EH (cell line): ENCODE data around the gene ARID1B.
A peak's percentile ranks its signal among the peaks of the same experiment; 100 is the strongest.
"Not testable (repeated sequence)": the region's sequence is repeated elsewhere in the genome, so short reads cannot be mapped to it uniquely, and the experiment has no call there.

Experiments
- DNase-seq: peaks from one replicate; pipeline ENCODE4 v3.0.0-alpha.2; 2015; ENCODE audit warnings: low read depth

ARID1B gene

GRCh38 chr6:156940221-156940620, 163.0 kb downstream of the ARID1B start:
- no peak for DNase-seq

- DNase-seq: no peak
Observed at GRCh38 chr6:156942266-156942665, 165.1 kb downstream of the ARID1B start.

GRCh38 chr6:156943166-156943565, 166.0 kb downstream of the ARID1B start:
- DNase-seq: peak; percentile 57

- DNase-seq: no peak
Observed at GRCh38 chr6:156943816-156944215, 166.6 kb downstream of the ARID1B start.

GRCh38 chr6:156944412-156944811, 167.2 kb downstream of the ARID1B start:
- DNase-seq: no peak

GRCh38 chr6:156945789-156946172, 168.6 kb downstream of the ARID1B start:
- DNase-seq: not testable (repeated sequence)

- peak; percentile 33 for DNase-seq
Observed at GRCh38 chr6:156946370-156946936, 169.3 kb downstream of the ARID1B start.

- DNase-seq: no peak
Observed at GRCh38 chr6:156948277-156948676, 171.1 kb downstream of the ARID1B start.

- DNase-seq: peak; percentile 70
Observed at GRCh38 chr6:156948807-156949206, 171.6 kb downstream of the ARID1B start.

GRCh38 chr6:156949376-156949775, 172.2 kb downstream of the ARID1B start:
- DNase-seq: peak; percentile 84

GRCh38 chr6:156950084-156950483, 172.9 kb downstream of the ARID1B start:
- DNase-seq: no peak

- DNase-seq: no peak
Observed at GRCh38 chr6:156950531-156950930, 173.4 kb downstream of the ARID1B start.

GRCh38 chr6:156952401-156952800, 175.2 kb downstream of the ARID1B start:
- no peak for DNase-seq

- no peak for DNase-seq
Observed at GRCh38 chr6:156953127-156953478, 175.9 kb downstream of the ARID1B start.

- peak; percentile 98 for DNase-seq
Observed at GRCh38 chr6:156953479-156954146, 176.4 kb downstream of the ARID1B start.

GRCh38 chr6:156954191-156954590, 177.0 kb downstream of the ARID1B start:
- no peak for DNase-seq

GRCh38 chr6:156954816-156955215, 177.6 kb downstream of the ARID1B start:
- no peak for DNase-seq

GRCh38 chr6:156955494-156956183, 178.5 kb downstream of the ARID1B start:
- no peak for DNase-seq

- no peak for DNase-seq
Observed at GRCh38 chr6:156956286-156956685, 179.1 kb downstream of the ARID1B start.

- no peak for DNase-seq
Observed at GRCh38 chr6:156957931-156958547, 180.9 kb downstream of the ARID1B start.

- DNase-seq: no peak
Observed at GRCh38 chr6:156960525-156960924, 183.3 kb downstream of the ARID1B start.

GRCh38 chr6:156961282-156961892, 184.2 kb downstream of the ARID1B start:
- DNase-seq: no peak
